HepG2 (cell line): ENCODE measurements around the gene PRKCB.

Source experiments
- EZH2 ChIP-seq: conservative IDR thresholded peaks from 2 replicates; pipeline ENCODE4 v1.6.1; 2012; ENCODE audit warnings: mild to moderate bottlenecking, low read depth, low read length, moderate library complexity
- FOXJ3 ChIP-seq: sonication (generic); formaldehyde crosslinking; IDR thresholded peaks from 2 replicates; pipeline ENCODE4 v1.4.0; 2020; ENCODE audit warnings: missing genetic modification reagents, mild to moderate bottlenecking, borderline replicate concordance
- JARID2 ChIP-seq: sonication (generic); formaldehyde crosslinking; IDR thresholded peaks from 2 replicates; pipeline ENCODE4 v1.8.1; 2023; ENCODE audit warnings: missing genetic modification reagents, inconsistent platforms; ENCODE audit not compliant: insufficient replicate concordance
- MIER3 ChIP-seq: IDR thresholded peaks from 2 replicates; pipeline ENCODE4 v1.6.1; 2016; ENCODE audit warnings: missing compliant biosample characterization, borderline replicate concordance
- NR2F1 ChIP-seq, 2 experiments: fragments of 450-650 bp in 1 of 2; formaldehyde crosslinking in 1 of 2; IDR thresholded peaks; 2 replicates each; pipeline versions ENCODE4 v1.5.0 to v1.6.1; 2016 to 2020; ENCODE audit warnings: mild to moderate bottlenecking in 1 of 2, missing compliant biosample characterization in 1 of 2, missing genetic modification reagents in 1 of 2, moderate library complexity in 1 of 2
- POLR2AphosphoS5 ChIP-seq: IDR thresholded peaks from 2 replicates; pipeline ENCODE4 v1.6.1; 2012; ENCODE audit warnings: low read depth, low read length
- RELA ChIP-seq: sonication (generic); formaldehyde crosslinking; IDR thresholded peaks from 2 replicates; pipeline ENCODE4 v1.4.0; 2020; ENCODE audit warnings: missing genetic modification reagents
- TAF1 ChIP-seq: sonication (generic); formaldehyde crosslinking; IDR thresholded peaks from 2 replicates; pipeline ENCODE4 v1.4.0; 2020; ENCODE audit warnings: missing genetic modification reagents
- ZNF292 ChIP-seq: sonication (generic); formaldehyde crosslinking; IDR thresholded peaks from 2 replicates; pipeline ENCODE4 v1.8.1; 2022; ENCODE audit warnings: mild to moderate bottlenecking, low read depth, missing genetic modification reagents, borderline replicate concordance
- ZNF629 ChIP-seq: sonication (generic); formaldehyde crosslinking; conservative IDR thresholded peaks from 2 replicates; pipeline ENCODE4 v1.5.0; 2020; ENCODE audit warnings: missing genetic modification reagents
- TF ChIP-seq, protein P1 (sequence below): sonication (generic); formaldehyde crosslinking; IDR thresholded peaks from 2 replicates; pipeline ENCODE4 v1.5.0; 2020; ENCODE audit warnings: mild to moderate bottlenecking, missing genetic modification reagents, moderate library complexity
- TF ChIP-seq, protein P2 (sequence below): sonication (generic); formaldehyde crosslinking; IDR thresholded peaks from 2 replicates; pipeline ENCODE4 v1.5.1; 2020; ENCODE audit warnings: mild to moderate bottlenecking, missing genetic modification reagents
- TF ChIP-seq, protein P3 (sequence below): IDR thresholded peaks from 2 replicates; pipeline ENCODE4 v1.6.1; 2012; ENCODE audit warnings: inconsistent platforms
- TF ChIP-seq, protein P4 (sequence below): sonication (generic); formaldehyde crosslinking; IDR thresholded peaks from 2 replicates; pipeline ENCODE4; 2020; ENCODE audit warnings: missing genetic modification reagents, mild to moderate bottlenecking, borderline replicate concordance

DNA sequence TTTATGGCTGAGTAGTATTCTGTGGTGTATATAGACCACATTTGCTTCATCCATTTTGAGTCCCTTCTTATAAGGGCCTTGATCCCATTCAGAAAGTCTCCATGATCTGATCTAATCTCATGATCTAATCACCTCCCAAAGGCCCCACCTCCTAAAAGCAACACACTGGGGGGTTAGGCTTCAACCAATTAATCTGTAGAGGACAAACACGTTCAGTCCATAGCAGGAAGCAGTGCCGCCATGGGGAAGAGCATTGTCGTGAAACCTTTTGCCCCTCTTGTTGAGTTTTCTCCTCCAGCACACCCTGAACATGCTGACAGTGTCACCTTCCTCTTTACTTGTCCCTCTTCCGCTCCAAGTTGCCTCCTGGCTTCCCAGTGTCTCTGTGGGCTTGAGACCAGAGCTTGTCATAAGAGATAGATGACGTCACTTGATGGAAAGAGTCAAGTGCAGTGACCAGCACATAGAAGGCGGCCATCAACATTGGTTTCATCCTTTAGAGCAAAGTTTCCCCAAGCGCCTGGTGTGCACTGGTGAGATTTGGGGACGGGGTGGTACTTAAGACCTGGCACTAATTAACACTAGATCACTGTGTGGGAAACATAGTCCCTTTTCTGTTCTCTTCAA, 74.1 kb downstream of the PRKCB start:
- TF ChIP-seq, protein P1, sequence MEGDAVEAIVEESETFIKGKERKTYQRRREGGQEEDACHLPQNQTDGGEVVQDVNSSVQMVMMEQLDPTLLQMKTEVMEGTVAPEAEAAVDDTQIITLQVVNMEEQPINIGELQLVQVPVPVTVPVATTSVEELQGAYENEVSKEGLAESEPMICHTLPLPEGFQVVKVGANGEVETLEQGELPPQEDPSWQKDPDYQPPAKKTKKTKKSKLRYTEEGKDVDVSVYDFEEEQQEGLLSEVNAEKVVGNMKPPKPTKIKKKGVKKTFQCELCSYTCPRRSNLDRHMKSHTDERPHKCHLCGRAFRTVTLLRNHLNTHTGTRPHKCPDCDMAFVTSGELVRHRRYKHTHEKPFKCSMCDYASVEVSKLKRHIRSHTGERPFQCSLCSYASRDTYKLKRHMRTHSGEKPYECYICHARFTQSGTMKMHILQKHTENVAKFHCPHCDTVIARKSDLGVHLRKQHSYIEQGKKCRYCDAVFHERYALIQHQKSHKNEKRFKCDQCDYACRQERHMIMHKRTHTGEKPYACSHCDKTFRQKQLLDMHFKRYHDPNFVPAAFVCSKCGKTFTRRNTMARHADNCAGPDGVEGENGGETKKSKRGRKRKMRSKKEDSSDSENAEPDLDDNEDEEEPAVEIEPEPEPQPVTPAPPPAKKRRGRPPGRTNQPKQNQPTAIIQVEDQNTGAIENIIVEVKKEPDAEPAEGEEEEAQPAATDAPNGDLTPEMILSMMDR (CRISPR knock-in tag) = no peak
- TF ChIP-seq RELA (CRISPR knock-in tag) = no peak
- TF ChIP-seq, protein P2, sequence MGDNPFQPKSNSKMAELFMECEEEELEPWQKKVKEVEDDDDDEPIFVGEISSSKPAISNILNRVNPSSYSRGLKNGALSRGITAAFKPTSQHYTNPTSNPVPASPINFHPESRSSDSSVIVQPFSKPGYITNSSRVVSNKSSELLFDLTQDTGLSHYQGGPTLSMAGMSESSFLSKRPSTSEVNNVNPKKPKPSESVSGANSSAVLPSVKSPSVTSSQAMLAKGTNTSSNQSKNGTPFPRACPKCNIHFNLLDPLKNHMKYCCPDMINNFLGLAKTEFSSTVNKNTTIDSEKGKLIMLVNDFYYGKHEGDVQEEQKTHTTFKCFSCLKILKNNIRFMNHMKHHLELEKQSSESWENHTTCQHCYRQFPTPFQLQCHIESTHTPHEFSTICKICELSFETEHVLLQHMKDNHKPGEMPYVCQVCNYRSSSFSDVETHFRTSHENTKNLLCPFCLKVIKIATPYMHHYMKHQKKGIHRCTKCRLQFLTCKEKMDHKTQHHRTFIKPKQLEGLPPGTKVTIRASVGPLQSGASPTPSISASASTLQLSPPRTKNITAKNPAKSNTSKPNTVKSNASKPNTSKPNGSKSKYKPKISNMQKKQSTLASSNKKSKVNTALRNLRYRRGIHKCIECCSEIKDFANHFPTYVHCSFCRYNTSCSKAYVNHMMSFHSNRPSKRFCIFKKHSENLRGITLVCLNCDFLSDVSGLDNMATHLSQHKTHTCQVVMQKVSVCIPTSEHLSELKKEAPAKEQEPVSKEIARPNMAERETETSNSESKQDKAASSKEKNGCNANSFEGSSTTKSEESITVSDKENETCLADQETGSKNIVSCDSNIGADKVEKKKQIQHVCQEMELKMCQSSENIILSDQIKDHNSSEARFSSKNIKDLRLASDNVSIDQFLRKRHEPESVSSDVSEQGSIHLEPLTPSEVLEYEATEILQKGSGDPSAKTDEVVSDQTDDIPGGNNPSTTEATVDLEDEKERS (CRISPR knock-in tag) = no peak
- TF ChIP-seq, protein P3, sequence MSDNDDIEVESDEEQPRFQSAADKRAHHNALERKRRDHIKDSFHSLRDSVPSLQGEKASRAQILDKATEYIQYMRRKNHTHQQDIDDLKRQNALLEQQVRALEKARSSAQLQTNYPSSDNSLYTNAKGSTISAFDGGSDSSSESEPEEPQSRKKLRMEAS = no peak
- no peak for TF ChIP-seq POLR2AphosphoS5
- TF ChIP-seq, protein P4, sequence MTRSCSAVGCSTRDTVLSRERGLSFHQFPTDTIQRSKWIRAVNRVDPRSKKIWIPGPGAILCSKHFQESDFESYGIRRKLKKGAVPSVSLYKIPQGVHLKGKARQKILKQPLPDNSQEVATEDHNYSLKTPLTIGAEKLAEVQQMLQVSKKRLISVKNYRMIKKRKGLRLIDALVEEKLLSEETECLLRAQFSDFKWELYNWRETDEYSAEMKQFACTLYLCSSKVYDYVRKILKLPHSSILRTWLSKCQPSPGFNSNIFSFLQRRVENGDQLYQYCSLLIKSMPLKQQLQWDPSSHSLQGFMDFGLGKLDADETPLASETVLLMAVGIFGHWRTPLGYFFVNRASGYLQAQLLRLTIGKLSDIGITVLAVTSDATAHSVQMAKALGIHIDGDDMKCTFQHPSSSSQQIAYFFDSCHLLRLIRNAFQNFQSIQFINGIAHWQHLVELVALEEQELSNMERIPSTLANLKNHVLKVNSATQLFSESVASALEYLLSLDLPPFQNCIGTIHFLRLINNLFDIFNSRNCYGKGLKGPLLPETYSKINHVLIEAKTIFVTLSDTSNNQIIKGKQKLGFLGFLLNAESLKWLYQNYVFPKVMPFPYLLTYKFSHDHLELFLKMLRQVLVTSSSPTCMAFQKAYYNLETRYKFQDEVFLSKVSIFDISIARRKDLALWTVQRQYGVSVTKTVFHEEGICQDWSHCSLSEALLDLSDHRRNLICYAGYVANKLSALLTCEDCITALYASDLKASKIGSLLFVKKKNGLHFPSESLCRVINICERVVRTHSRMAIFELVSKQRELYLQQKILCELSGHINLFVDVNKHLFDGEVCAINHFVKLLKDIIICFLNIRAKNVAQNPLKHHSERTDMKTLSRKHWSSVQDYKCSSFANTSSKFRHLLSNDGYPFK (CRISPR knock-in tag) = no peak
- TF ChIP-seq TAF1 (CRISPR knock-in tag) = no peak
- no peak for TF ChIP-seq ZNF292 (CRISPR knock-in tag)
- TF ChIP-seq FOXJ3 (CRISPR knock-in tag) = no peak
- no peak for TF ChIP-seq MIER3 (CRISPR knock-in tag)
- TF ChIP-seq NR2F1 (CRISPR knock-in tag; IDR thresholded peaks at IDR 0.05) = no peak
- TF ChIP-seq ZNF629 (CRISPR knock-in tag) = no peak
- TF ChIP-seq JARID2 = no peak
- TF ChIP-seq EZH2 = no peak
